SU-DHL-6 (cell line): ENCODE measurements around the gene CENPB.

Experiments used
- EZH2phosphoT487 ChIP-seq: fragments of 200-600 bp; sonication (generic), shearing (Covaris generic); conservative IDR thresholded peaks from 2 replicates; pipeline ENCODE4 v1.6.1; 2018; ENCODE audit warnings: mild to moderate bottlenecking, antibody characterized with exemption, low read length, moderate library complexity, mixed read lengths
- TF ChIP-seq, protein P1 (sequence below): fragments of 200-600 bp; sonication (generic); IDR thresholded peaks from one replicate; pipeline ENCODE4 v1.5.1; 2017; ENCODE audit warnings: antibody characterized with exemption, mild to moderate bottlenecking, low read length, moderate library complexity; ENCODE audit not compliant: insufficient read depth, poor library complexity, severe bottlenecking

DNA sequence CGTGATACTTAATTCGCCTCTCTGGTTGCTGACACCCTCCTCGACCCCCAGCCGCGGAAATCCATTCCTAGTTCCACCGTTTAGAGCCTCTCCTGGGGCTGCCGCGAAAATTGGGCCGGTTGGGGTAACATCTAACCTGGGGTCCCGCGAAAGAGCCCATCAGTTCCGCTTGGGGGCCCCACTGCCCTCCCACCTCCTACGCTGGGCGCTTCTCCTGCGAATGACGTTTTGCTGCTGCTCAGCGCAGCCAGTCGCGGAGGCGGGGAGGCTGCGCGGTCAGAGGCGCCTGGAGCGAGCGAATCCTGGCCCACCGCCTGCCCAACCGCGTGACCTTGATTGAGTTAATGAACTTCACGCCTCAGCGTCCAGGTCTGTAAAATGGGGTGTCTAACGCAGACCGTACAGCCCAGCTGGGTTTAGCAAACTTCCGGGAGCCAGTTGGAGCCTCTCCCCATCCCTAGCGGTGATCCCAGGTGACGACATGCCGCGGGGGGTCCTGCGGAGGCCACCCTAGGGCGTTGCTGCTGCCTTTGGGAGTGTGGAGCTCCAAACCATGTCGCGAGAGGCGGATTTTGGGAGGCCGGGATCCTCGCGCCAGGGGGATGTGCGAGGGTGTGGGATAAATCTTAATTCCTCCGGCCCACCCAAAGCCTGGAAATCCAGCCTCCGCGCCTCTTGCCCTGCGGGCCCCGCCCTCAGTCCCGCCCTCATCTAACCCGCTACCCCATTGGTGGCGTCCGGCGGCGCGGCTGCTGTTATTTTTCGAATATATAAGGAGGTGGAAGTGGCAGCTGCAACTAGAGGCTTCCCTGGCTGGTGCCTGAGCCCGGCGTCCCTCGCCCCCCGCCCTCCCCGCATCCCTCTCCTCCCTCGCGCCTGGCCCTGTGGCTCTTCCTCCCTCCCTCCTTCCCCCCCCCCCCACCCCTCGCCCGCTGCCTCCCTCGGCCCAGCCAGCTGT, 9.2 kb upstream of the CENPB start, which contains the start of gene CDC25B:
- TF ChIP-seq, protein P1, sequence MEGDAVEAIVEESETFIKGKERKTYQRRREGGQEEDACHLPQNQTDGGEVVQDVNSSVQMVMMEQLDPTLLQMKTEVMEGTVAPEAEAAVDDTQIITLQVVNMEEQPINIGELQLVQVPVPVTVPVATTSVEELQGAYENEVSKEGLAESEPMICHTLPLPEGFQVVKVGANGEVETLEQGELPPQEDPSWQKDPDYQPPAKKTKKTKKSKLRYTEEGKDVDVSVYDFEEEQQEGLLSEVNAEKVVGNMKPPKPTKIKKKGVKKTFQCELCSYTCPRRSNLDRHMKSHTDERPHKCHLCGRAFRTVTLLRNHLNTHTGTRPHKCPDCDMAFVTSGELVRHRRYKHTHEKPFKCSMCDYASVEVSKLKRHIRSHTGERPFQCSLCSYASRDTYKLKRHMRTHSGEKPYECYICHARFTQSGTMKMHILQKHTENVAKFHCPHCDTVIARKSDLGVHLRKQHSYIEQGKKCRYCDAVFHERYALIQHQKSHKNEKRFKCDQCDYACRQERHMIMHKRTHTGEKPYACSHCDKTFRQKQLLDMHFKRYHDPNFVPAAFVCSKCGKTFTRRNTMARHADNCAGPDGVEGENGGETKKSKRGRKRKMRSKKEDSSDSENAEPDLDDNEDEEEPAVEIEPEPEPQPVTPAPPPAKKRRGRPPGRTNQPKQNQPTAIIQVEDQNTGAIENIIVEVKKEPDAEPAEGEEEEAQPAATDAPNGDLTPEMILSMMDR, result no peak
- no peak for TF ChIP-seq EZH2phosphoT487
